Activated T-cell treated with anti-CD3 and anti-CD28 coated beads for 48 hours (primary cell): ENCODE data around the gene IRF2BP2.

Source experiments
- DNase-seq: peaks from one replicate; pipeline ENCODE4 v3.0.0-alpha.2; 2020; ENCODE audit warnings: low read depth

Gene IRF2BP2

GRCh38 chr1:234583755-234584419 is 26.1 kb downstream of the IRF2BP2 start:
- no peak for DNase-seq

DNA sequence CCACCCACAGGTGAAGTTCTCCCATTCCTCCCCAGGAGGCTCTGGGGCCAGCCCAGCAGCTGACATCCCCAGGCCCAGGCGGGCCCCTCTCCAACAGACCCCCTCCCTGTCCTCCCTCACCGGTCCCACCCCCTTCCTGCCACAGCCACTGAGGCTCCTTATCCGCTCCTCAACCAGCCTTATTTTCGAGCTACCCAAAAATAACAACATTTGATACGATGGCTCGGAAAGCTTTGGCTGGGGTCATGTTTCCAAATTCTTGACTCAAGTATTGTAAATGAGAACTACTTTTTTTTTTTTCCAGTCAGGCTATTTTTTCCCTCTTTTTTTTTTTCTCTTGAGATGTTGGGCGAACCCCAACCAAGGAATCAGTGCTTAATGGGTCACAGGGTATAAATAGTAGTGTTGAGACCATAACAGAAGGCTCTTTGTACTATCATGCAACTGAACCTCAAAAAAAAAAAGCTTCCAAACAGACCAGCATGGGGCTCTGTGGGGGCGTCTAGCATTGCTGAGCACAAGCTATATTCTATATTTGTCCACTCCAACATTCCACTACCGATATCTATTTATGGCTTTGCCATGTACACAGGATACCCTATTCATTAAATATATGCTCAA is 27.2 kb downstream of the IRF2BP2 start:
- no peak for DNase-seq

DNA sequence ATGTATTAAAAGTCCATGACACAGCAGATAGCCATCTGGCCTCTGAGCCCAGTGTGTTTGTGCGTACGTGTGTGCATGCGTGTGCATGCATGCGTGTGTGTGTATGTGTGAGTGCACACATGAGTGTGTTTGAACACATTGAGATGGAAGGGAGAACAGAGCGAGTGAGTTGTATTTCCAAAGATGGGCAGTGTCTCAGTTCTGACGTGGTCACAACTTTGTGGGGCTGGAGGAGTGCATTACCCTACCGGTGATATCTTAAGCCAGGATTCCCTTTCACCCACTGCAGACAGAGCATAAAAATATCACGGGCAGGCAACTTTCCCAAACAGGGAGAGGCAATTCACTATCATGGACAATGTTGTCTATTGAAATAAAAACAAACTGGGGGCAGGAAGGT is 27.8 kb downstream of the IRF2BP2 start:
- DNase-seq, result no peak

GRCh38 chr1:234581063-234581714 is 28.8 kb downstream of the IRF2BP2 start:
- DNase-seq, result no peak

DNA sequence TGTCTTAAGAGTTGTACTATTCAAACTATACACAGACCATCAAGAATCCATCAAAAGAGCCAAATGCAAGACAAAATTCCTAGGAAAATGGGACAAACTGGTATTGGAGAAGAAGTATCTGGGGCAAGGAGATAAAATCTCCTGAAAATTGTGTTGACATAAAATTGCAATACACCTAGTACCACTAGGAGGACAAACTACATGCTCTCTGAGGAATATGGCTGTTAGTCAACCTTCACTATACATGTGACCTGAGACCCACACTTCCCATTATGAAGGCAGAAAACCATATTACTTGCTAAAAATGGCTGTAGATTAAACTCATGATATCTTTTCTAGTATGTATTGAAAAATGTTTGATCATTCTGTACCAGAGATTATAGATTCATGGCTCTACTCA is 30.0 kb downstream of the IRF2BP2 start:
- DNase-seq, result no peak

DNA sequence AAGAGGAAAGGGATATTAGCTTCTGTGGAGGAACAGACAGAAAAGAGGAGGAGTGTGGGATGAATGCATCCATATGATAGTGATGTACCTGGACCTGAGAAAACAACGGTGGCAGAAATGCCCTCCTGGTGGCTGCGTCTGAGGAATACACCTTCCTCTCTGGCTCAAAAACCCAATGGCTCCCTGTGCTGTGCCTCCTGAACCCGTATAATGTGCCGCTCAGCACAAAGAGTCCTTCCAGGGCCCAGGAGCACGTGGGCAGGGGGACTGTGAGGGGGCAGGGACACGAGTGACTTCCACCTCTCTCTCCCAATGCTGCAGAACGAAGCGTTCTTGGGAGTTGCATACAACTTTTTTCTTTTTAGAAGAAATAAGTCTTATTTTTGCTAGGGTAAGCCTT is 31.2 kb downstream of the IRF2BP2 start:
- DNase-seq, result no peak

DNA sequence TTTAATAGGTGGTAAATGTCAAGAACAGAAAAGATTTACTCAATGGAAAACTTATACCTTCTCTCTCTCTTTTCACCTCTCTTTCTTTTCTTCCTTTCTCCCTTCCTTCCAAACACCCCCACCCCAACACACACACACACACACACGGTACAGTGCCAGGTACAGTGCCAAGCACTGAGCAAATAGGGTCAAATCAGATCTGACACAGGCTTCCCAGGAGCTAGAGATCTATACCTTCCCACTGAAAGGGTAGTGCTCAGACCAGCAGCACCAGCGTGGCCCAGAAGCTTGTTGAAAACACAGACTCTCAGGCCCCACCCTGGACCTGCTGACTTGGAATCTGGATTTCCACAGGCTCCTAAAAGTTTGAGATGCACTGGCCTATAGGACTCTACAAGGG is 31.9 kb downstream of the IRF2BP2 start:
- no peak for DNase-seq

DNA sequence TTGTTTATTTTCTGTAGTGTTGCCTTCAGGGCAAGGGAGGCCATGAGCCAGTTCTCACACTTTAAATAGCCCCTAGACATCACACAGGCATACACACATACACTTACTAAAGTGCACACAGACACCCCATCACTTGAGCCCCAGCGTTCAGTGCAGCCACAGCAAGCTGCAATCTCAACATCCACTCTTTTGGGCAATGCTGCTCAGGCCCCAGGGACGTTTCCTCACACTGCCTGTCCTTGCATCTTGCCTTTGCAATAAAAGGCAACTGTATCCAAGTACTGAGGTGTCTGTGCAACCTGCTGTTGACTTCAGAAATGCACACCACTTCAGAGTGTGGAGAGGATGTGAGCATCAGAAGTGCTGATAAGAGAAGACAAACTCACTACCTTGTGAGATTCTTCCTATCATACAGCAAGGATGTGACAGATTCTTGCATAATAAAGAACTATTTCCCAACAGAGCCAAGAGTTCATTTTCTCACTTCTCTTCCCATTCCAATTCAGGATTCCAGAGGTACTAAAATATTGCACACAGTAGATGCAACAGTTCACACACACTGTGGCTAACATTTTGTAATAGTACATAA is 36.2 kb downstream of the IRF2BP2 start:
- no peak for DNase-seq

DNA sequence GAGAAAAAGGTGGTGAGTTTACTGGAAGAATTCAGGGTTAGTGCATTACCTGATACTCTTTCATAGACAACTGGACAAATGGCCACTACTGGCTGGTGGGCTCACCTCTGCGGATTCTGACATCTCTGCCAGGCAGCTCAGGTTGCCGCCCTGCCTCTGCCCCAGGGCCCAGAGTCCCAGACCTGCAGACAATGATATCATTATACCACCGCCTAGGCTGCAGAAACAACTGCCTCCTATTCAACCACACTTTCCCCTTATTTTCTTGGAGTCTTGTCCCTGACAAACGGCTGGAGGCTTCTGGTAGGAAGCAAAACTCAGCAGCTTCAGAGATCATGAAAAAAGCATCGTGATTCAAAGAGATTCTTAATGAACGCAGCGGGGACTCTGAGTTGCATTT is 37.0 kb downstream of the IRF2BP2 start:
- no peak for DNase-seq

DNA sequence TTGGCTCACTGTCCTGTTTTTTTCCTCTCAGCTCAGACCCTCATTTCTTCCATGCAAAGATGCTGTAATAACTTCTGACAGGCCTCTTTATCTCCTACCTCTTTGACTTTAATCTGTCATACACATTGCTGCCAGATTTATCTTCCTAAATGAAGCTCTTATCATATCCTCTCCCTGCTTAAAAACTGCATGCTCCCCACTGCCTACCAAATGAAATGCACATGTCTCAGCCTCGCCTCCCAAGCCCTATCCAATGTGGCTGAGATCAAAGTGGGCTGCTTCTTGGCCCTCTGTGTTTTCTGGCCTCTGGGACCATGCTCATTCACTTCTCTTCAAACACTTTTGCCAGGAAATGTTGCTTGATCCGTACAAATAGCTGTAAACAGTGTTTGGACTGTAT is 38.3 kb downstream of the IRF2BP2 start:
- DNase-seq, result no peak

DNA sequence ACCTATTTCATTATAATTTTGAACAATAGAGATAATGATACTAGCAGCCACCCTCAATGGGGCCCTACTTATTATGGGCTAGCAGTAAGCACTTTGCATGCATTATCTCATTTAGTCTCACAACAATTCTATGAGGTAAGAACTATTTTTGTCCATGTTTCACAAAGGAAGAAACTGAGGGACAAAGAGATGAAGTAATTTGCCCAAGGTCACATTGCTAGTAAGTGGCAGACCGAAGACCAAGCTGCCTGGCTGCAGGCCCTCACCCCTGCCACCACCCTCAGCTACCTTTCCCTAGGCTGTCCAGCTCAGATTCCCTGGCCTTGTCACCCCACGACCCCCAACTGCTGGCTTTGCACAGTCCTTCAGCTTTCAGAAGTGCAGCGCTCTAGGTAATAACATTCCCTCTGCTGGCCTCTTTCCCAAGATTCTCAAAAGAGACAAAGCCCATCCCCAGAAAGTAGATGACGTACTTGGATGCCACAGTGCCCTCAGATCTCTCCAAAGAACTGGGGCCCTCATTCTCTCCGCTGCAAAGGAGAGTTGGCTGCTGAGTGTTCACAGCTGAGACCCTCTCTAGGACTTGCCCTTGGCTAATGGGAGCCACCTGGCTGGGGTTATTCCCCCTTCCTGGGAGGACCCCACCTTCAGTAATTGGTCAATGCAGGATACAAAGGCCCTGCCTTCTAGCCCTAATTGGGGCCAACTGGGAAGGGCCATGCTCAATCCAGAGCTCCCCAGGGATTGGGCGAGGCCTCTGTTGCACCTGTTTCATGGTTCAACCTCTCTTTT is 39.5 kb downstream of the IRF2BP2 start:
- DNase-seq, result no peak

GRCh38 chr1:234568345-234568744 is 41.6 kb downstream of the IRF2BP2 start:
- no peak for DNase-seq

DNA sequence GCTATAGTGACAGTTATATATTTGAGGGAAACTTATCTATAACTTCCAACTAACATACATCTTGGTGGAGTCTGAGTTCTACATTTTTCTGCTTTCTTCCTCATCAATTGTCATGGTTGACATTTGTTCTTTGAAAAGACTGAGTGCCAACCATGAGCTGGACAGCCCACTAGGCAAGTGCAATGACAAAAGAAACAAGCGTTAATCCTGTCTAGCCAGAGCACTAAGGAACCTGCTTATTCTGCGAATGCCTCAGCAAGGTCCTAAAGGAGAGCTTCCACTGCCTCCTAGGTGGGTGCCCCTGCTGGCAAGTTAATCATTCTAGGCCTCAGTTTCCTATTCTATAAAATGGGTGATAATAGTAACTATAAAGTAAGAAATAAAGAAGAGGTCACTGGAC is 44.8 kb downstream of the IRF2BP2 start:
- no peak for DNase-seq

GRCh38 chr1:234564035-234565029 is 45.6 kb downstream of the IRF2BP2 start:
- no peak for DNase-seq

GRCh38 chr1:234562334-234562733 is 47.6 kb downstream of the IRF2BP2 start:
- DNase-seq, result no peak

DNA sequence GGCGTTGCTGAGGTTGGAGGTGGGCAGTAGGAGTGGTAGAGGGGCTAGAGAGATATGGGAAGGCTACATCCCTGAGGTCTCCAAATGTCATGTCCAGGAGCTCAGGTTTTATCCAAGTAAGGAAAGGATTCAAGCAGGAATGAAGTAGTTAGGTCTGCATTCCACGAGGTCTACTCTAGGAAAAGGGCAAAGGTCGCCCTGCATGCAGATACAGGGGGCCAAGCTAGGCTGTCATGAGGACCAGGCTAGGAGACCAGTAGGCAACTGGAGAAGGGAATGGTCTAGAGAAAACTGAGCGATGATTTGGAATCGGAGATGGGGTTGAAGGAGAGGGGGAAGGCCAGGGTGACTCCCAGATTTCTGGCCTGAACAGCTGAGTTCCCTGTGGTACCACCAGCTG is 48.7 kb downstream of the IRF2BP2 start:
- DNase-seq, result no peak

DNA sequence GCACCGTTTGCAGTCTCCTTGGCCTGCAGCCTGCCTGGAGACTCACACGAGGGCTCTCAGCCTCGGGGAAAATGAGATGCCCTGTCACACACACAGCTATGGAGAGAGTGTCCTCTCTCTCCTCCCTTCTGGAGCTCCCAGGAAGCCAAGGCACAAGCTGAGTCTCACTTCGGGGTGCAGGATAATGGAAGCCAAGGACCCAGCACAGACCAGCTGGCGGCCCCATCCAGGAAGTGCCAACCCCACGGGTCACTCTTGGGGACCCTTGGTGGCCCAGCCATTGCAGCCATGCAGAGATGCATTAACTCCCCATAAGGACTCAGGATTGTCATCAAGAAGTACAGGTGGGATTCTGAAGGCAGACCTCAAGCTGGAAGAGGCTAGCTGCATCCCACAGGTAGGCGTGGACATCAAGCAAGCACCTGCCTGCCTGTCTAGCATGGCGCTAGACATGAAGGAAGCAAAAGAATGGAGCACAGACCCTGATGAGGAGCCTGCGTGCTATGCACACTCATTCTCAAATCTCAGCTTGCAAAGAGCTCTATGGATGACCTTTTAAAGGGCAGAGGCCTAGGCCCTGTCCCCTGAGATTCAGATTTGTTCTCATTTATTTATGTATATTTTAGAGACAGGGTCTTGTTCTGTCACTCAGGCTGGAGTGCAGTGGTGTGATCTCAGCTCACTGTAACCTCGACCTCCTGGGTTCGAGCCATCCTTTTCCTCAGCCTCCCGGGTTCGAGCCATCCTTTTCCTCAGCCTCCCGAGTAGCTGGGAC is 49.9 kb downstream of the IRF2BP2 start:
- DNase-seq, result no peak

DNA sequence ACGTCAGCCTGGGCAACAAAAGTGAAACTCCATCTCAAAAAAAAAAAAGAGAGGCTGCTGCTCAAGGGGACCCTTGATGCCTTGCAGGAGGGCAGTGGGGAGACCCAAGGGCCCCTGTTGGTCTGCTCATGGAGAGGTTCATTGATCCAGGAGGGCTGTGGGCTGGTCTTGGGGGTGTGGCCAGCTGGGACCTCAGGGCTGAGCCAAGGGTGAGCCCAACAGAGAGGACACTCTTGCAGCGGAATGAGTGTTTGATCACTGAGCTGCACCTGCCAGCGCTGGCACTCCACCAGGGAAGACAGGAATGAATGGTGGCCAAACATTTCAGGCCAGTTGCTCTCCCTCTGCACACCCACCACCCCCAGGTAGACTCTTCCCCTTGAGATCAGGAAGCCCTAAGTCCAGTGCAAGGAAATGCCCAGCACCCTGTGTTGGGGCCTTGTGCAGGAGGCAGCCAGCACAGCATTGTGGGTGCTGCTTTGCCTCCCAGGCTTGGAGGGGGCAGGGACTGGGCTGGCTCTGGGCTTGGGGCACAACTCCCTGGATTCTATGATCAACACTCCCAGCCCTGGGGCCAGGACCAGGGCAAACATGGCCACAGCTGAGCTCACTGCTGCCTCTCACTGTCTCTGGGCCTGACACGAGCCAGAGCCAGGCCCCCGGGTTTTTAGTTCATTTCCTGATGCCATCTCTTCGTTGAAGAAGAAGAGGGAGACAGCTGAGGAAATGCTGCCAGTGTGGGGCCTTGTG is 50.7 kb downstream of the IRF2BP2 start:
- DNase-seq, result no peak

DNA sequence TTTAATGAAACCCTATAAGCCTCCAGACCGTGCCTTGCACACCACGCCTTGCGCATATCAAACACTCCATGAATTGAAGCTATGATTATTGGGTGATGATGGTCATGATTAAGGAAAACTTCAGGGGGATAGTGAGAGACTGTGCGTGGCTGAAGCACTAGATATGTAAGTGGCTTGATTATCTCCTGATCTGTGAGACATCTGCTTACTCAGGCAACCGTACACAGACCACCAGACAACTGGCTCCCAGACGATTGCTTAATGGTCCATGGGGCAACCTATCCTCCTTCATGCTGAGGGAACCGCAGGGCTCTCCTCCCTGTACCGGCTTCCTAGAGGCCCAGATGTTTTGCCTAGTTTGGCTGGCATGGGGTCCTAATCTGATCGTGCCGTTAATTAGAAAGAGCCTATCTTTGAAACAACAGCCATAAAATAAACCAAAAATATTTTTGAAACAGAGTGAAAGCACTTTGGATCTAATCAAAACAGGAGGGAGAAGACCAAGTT is 51.6 kb downstream of the IRF2BP2 start:
- no peak for DNase-seq
